ENCODE measurements around the gene PTPRS. TPM values are rescaled to one million over a fixed set of nuclear protein-coding genes. Genes with fewer than 3 reads are reported as not detected.

The PTPRS gene
- total RNA-seq, 1 donor from 2014 or later: 0.32 TPM

DNA sequence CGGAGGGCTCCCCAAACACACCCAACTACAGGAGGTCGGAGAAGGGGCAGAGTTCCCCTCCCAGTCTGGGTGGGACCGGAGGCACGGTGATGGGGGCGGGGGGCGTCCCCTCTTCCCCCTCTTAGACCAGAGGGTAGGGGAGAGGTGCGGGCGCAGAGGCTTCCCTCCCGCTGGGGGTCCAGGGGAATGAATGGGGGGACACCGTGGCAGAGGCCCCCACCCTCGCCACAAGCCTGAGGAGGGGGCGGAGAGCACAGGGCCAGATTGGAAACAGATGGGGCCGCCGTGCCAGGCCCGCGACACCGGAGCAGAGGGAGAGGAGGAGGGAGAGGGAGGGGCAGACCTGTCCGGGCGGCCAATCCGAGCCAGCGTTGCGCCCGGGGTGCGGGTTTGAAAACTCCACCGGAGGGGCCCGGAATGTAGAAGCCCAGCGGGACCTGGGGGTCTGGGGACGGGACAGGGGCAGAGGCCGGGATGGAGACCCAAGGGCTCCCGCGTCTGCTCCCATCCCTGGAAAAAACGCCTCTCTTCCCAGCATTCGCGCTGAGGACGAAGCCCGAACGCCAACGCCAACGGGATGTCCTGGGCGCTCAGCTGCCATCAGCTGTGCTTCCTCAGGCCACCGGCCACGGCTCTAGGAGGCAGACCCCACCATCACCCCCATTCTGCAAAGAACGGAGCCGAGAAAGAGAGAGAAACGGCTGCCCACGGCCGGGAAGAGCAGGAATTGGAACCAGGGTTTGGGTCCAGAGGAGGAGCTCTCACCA, 46.8 kb downstream of the PTPRS start:
- Mint-ChIP-seq H3K4me1 (ENCODE audit: low read depth) (no peaks in the 10 kb centered on the region), H3K9me3 (no peaks in the 10 kb centered on the region), H3K36me3 (ENCODE audit: low read depth) (no peaks in the 10 kb centered on the region), H3K27me3 (ENCODE audit: low read depth) (peaks cover 19% of the 10 kb centered on the region), H3K4me3 (ENCODE audit: low read depth) (no peak overlapping the region), H3K27ac (no peak overlapping the region)
- no peak for DNase-seq (ENCODE audit: low spot score)
- intact Hi-C loops (cut with micrococcal nuclease): no loop called here

DNA sequence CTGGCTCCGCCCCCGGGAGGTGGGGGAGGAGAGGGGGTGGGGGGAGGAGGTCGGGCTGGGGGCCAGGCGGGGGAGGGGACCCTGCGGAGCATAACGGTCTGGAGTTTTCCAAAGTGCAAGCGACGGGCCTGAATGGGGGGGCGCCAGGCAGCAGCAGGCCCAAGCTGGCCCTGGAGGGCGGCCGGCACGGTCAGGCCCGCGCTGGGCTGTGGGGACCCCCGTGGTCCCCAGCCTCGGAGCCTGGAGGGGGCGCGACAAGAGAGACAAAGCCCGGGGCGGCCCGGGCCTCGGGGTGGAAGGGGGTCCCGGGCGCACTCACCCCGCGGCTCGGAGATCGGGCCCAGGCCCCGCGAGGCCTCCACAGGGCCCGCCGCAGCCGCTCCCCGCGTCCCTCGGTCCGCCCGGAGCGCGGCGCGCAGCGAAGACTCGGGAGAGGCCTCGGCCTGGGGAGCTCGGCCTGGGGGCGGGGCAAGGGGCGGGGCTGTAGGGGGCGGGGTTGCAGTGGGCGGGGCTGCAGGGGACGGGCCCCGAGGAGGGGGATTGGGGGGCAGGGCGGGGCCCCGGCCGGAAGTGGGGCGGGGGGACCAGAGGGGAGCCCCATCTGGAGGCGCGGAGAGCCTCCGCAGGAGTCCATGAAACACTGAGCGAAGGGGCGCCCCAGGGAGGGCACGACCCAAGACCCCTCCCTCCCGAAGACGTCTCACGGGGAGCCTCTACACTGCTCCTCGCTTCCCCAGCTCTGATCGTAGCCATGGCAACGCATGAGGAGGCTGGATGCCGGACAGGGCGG, 47.6 kb downstream of the PTPRS start:
- Mint-ChIP-seq H3K36me3 (ENCODE audit: low read depth) (no peaks in the 10 kb centered on the region), H3K27me3 (ENCODE audit: low read depth) (peaks cover 19% of the 10 kb centered on the region), H3K9me3 (no peaks in the 10 kb centered on the region), H3K4me3 (ENCODE audit: low read depth) (no peak overlapping the region), H3K4me1 (ENCODE audit: low read depth) (no peaks in the 10 kb centered on the region), H3K27ac (no peak overlapping the region)
- peak; percentile 13 for DNase-seq (ENCODE audit: low spot score)
- intact Hi-C loops (cut with micrococcal nuclease): no loop called here

- no peak for DNase-seq (ENCODE audit: low spot score)
These were observed 48.2 kb downstream of the PTPRS start for GRCh38 chr19:5292453-5292821.

GRCh38 chr19:5291588-5292193, 48.9 kb downstream of the PTPRS start:
- Mint-ChIP-seq H3K36me3 (ENCODE audit: low read depth) (no peaks in the 10 kb centered on the region), H3K27me3 (ENCODE audit: low read depth) (peaks cover 19% of the 10 kb centered on the region), H3K4me3 (ENCODE audit: low read depth) (no peak overlapping the region), H3K27ac (no peak overlapping the region), H3K9me3 (no peaks in the 10 kb centered on the region), H3K4me1 (ENCODE audit: low read depth) (no peaks in the 10 kb centered on the region)
- DNase-seq (ENCODE audit: low spot score): no peak
- intact Hi-C loops (cut with micrococcal nuclease): no loop called here

More at GRCh38 chr19:5292453-5292821, 48.2 kb downstream of the PTPRS start:
- H3K27me3 Mint-ChIP-seq (ENCODE audit: low read depth): peaks cover 19% of the 10 kb centered on the region
- intact Hi-C loops (cut with micrococcal nuclease): no loop called here
- no peak overlapping the region for H3K27ac Mint-ChIP-seq
- H3K36me3 Mint-ChIP-seq (ENCODE audit: low read depth): no peaks in the 10 kb centered on the region
- no peaks in the 10 kb centered on the region for H3K4me1 Mint-ChIP-seq (ENCODE audit: low read depth)
- H3K4me3 Mint-ChIP-seq (ENCODE audit: low read depth): peak overlapping the region; percentile 8
- H3K9me3 Mint-ChIP-seq: no peaks in the 10 kb centered on the region

Other genes with a start within 250 kb of the PTPRS start
- not detected in 2 replicates for gene ZNRF4, start 114.6 kb upstream of the PTPRS start, total RNA-seq
- 0.37 and 0.52 TPM in 2 replicates for gene TINCR, start 227.1 kb upstream of the PTPRS start, total RNA-seq